Tibial nerve (tissue), 4 donors: ENCODE measurements around the gene CDH20. TPM values are rescaled to one million over a fixed set of nuclear protein-coding genes. Genes with fewer than 3 reads are reported as not detected.
"Not testable (repeated sequence)": the region's sequence is repeated elsewhere in the genome, so short reads cannot be mapped to it uniquely, and the experiment has no call there.

Source experiments
- DNase-seq, 2 donors: peaks; one replicate each; pipeline ENCODE4 v3.0.0-alpha.2; 2019; ENCODE audit warnings: low spot score in 2 of 2
- H3K27ac ChIP-seq, 4 donors: fragments of 200-600 bp; sonication (generic) in 3 of 4; one replicate each; pipeline ENCODE4 v1.5.1; 2017 to 2019; ENCODE audit warnings: mild to moderate bottlenecking in 1 of 4
- H3K27me3 ChIP-seq, 2 donors: fragments of 200-600 bp; sonication (generic) in 1 of 2; one replicate each; pipeline versions ENCODE4 v1.5.1 to v1.6.0; 2017 to 2019
- H3K36me3 ChIP-seq, 3 donors: fragments of 200-600 bp; sonication (generic); one replicate each; pipeline ENCODE4 v1.5.1; 2018 to 2019
- H3K4me1 ChIP-seq, 4 donors: fragments of 200-600 bp; sonication (generic) in 3 of 4; one replicate each; pipeline ENCODE4 v1.5.1; 2017 to 2019
- H3K4me3 ChIP-seq, 4 donors: fragments of 200-600 bp; sonication (generic) in 3 of 4; one replicate each; pipeline ENCODE4 v1.5.1; 2017 to 2019; ENCODE audit warnings: mild to moderate bottlenecking in 1 of 4, moderate library complexity in 1 of 4
- H3K9me3 ChIP-seq, 4 donors: fragments of 200-600 bp; sonication (generic) in 3 of 4; one replicate each; pipeline ENCODE4 v1.5.1; 2017 to 2019
- CTCF ChIP-seq, 5 experiments: fragments of 200-600 bp in 3 of 5; fragments of 450-650 bp in 2 of 5; sonication (generic) in 3 of 5; IDR thresholded peaks; one replicate each; pipeline ENCODE4 v1.5.1; 2016 to 2019; ENCODE audit warnings: antibody characterized with exemption in 5 of 5, mild to moderate bottlenecking in 3 of 5, moderate library complexity in 2 of 5
- EP300 ChIP-seq, 2 donors: sonication (generic); formaldehyde crosslinking; IDR thresholded peaks; one replicate each; pipeline ENCODE4 v1.6.1; 2017; ENCODE audit warnings: antibody characterized with exemption in 2 of 2, mild to moderate bottlenecking in 1 of 2
- POLR2A ChIP-seq, 2 donors: fragments of 450-650 bp; IDR thresholded peaks; one replicate each; pipeline ENCODE4 v1.6.1; 2017; ENCODE audit warnings: antibody characterized with exemption in 2 of 2, mild to moderate bottlenecking in 2 of 2, moderate library complexity in 2 of 2
- WGBS, 2 donors: methylation state at CpG; one replicate each; pipeline ENCODE4 v1.1.5; 2018; 5-methylcytosine and 5-hydroxymethylcytosine counted together
- total RNA-seq, 4 donors: library from RNA; depleted of rRNA; stranded (reverse); fragments of >200 nt; gene quantifications; one replicate each; pipeline ENCODE4 v1.1.0, GENCODE V29; 2016

The CDH20 gene
- total RNA-seq, 4 donors from 2014 or later: 0.39 to 1.0 (median 0.90) TPM; not detected in 1

- Histone ChIP-seq H3K36me3 (no peaks in the 10 kb centered on the region), H3K27me3 (no peaks in the 10 kb centered on the region), H3K9me3 (no peaks in the 10 kb centered on the region), H3K4me1 (no peaks in the 10 kb centered on the region), H3K27ac (no peak overlapping the region), H3K4me3 (no peak overlapping the region)
- DNase-seq: no peak
- TF ChIP-seq POLR2A (IDR thresholded peaks at IDR 0.05) (no peak), CTCF (IDR thresholded peaks at IDR 0.05) (no peak), EP300 (IDR thresholded peaks at IDR 0.05) (no peak)
These were observed 19.4 kb downstream of the CDH20 start for GRCh38 chr18:61352611-61353010.

GRCh38 chr18:61360404-61361383, 27.5 kb downstream of the CDH20 start:
- WGBS, 2 donors: 80 to 85% methylated on average over 7 of the region's 7 CpGs
- Histone ChIP-seq H3K4me3 (no peak overlapping the region), H3K9me3 (no peaks in the 10 kb centered on the region), H3K4me1 (no peaks in the 10 kb centered on the region), H3K27ac (no peak overlapping the region), H3K27me3 (no peaks in the 10 kb centered on the region), H3K36me3 (no peaks in the 10 kb centered on the region)
- no peak for TF ChIP-seq POLR2A (IDR thresholded peaks at IDR 0.05)
- no peak for TF ChIP-seq EP300 (IDR thresholded peaks at IDR 0.05)
- no peak for TF ChIP-seq CTCF (IDR thresholded peaks at IDR 0.05)
- DNase-seq: no peak

- no peaks in the 10 kb centered on the region for H3K27me3 ChIP-seq
- H3K4me1 ChIP-seq: no peaks in the 10 kb centered on the region
- no peak for TF ChIP-seq CTCF (IDR thresholded peaks at IDR 0.05)
- no peak for TF ChIP-seq EP300 (IDR thresholded peaks at IDR 0.05)
- TF ChIP-seq POLR2A (IDR thresholded peaks at IDR 0.05): no peak
- no peaks in the 10 kb centered on the region for H3K9me3 ChIP-seq
- no peak for DNase-seq
- no peaks in the 10 kb centered on the region for H3K36me3 ChIP-seq
- WGBS, 2 donors: 85 to 100% methylated on average over 1 of the region's 1 CpG
- no peak overlapping the region for H3K27ac ChIP-seq
- no peak overlapping the region for H3K4me3 ChIP-seq
These were observed 29.3 kb downstream of the CDH20 start for GRCh38 chr18:61362511-61362910.

- DNase-seq: no peak
- no peaks in the 10 kb centered on the region for H3K9me3 ChIP-seq
- no peaks in the 10 kb centered on the region for H3K27me3 ChIP-seq
- no peak overlapping the region for H3K27ac ChIP-seq
- no peaks in the 10 kb centered on the region for H3K36me3 ChIP-seq
- no peak for TF ChIP-seq CTCF (IDR thresholded peaks at IDR 0.05)
- no peak for TF ChIP-seq EP300 (IDR thresholded peaks at IDR 0.05)
- 43 to 67% methylated on average over 1 of the region's 1 CpG for WGBS, 2 donors
- no peaks in the 10 kb centered on the region for H3K4me1 ChIP-seq
- no peak overlapping the region for H3K4me3 ChIP-seq
These were observed 31.7 kb downstream of the CDH20 start for GRCh38 chr18:61364953-61365352.

GRCh38 chr18:61368001-61368400, 34.8 kb downstream of the CDH20 start:
- DNase-seq: no peak
- Histone ChIP-seq H3K4me1 (no peaks in the 10 kb centered on the region), H3K4me3 (no peak overlapping the region), H3K36me3 (no peaks in the 10 kb centered on the region), H3K27ac (no peak overlapping the region), H3K27me3 (no peaks in the 10 kb centered on the region), H3K9me3 (no peaks in the 10 kb centered on the region)
- WGBS, 2 donors: 77 to 95% methylated on average over 2 of the region's 2 CpGs
- no peak for TF ChIP-seq POLR2A (IDR thresholded peaks at IDR 0.05)
- TF ChIP-seq EP300 (IDR thresholded peaks at IDR 0.05): no peak
- TF ChIP-seq CTCF (IDR thresholded peaks at IDR 0.05): no peak

- H3K27ac ChIP-seq, H3K4me3 ChIP-seq, H3K9me3 ChIP-seq, H3K27me3 ChIP-seq, H3K36me3 ChIP-seq, H3K4me1 ChIP-seq, DNase-seq: not testable (repeated sequence)
- 41 to 67% methylated on average over 4 of the region's 4 CpGs for WGBS, 2 donors
These were observed 36.4 kb downstream of the CDH20 start for GRCh38 chr18:61369671-61370070.
